Activated effector memory CD4-positive, alpha-beta T cell treated with Interleukin-2 at 50 U/mL for 16 hours (primary cell): Measurements from ENCODE around the gene RHEBL1.

ENCODE experiments used
- DNase-seq: peaks from one replicate; pipeline ENCODE4 v3.0.0-alpha.2; 2020

Gene RHEBL1

GRCh38 chr12:49069507-49070346 is at the start of gene RHEBL1:
TSS of gene RHEBL1 (minus strand) at chr12:49069979. CDS start at chr12:49069785, 194 bp downstream.
- peak; percentile 97 for DNase-seq

- no peak for DNase-seq
These were observed 41.4 kb upstream of the RHEBL1 start for GRCh38 chr12:49111206-49111605.

- peak; percentile 94 for DNase-seq
These were observed 40.8 kb upstream of the RHEBL1 start, which contains the start of gene LMBR1L for GRCh38 chr12:49110464-49111155. TSS of gene LMBR1L (minus strand) at chr12:49110847. CDS start at chr12:49110555, 292 bp downstream.

GRCh38 chr12:49109641-49110463 is 40.1 kb upstream of the RHEBL1 start:
- DNase-seq = no peak

- no peak for DNase-seq
These were observed 39.2 kb upstream of the RHEBL1 start for GRCh38 chr12:49108958-49109404.

- DNase-seq = no peak
These were observed 35.8 kb upstream of the RHEBL1 start for GRCh38 chr12:49105504-49106084.

- DNase-seq = no peak
These were observed 35.0 kb upstream of the RHEBL1 start for GRCh38 chr12:49104822-49105221.

GRCh38 chr12:49100380-49100779 is 30.6 kb upstream of the RHEBL1 start:
- no peak for DNase-seq

- no peak for DNase-seq
These were observed 28.9 kb upstream of the RHEBL1 start for GRCh38 chr12:49098703-49099102.

GRCh38 chr12:49098035-49098451 is 28.3 kb upstream of the RHEBL1 start:
- DNase-seq = peak; percentile 44

- no peak for DNase-seq
These were observed 27.6 kb upstream of the RHEBL1 start for GRCh38 chr12:49097381-49097780.

- no peak for DNase-seq
These were observed 25.2 kb upstream of the RHEBL1 start for GRCh38 chr12:49094975-49095365.

GRCh38 chr12:49094160-49094974 is 24.6 kb upstream of the RHEBL1 start, which contains the start of gene DHH:
TSS of gene DHH (minus strand) at chr12:49094801. CDS start at chr12:49094512, 289 bp downstream.
- no peak for DNase-seq

GRCh38 chr12:49093792-49094159 is 24.0 kb upstream of the RHEBL1 start:
- DNase-seq = no peak

GRCh38 chr12:49092816-49093406 is 23.1 kb upstream of the RHEBL1 start:
- DNase-seq = no peak

- DNase-seq = peak; percentile 33
These were observed 22.5 kb upstream of the RHEBL1 start for GRCh38 chr12:49092086-49092815.

GRCh38 chr12:49091836-49092085 is 22.0 kb upstream of the RHEBL1 start:
- no peak for DNase-seq

- no peak for DNase-seq
These were observed 21.5 kb upstream of the RHEBL1 start for GRCh38 chr12:49091056-49091835.

- peak; percentile 14 for DNase-seq
These were observed 20.3 kb upstream of the RHEBL1 start for GRCh38 chr12:49089821-49090773.
